ENCODE data around the gene XPC.

DNA sequence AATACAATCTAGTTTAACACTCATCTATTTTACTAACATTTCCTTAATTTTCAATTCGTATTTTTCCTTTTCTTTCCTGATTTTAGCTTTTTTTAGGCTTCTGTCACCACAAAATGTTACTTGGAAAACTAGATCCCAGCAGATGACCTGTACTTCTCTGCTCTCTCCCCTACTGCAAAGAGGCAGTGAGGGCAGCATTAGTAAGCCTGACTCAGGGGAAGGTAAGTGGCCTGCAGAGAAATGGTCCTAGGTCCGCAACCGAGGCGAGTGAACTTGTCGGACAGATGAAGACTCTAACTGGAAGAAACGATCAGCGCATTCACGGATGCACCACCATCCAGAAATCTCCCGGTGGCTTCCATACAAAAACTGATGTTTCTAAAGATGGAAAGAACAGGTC lies 33.2 kb downstream of the XPC start:
- TF ChIP-seq, protein P1, sequence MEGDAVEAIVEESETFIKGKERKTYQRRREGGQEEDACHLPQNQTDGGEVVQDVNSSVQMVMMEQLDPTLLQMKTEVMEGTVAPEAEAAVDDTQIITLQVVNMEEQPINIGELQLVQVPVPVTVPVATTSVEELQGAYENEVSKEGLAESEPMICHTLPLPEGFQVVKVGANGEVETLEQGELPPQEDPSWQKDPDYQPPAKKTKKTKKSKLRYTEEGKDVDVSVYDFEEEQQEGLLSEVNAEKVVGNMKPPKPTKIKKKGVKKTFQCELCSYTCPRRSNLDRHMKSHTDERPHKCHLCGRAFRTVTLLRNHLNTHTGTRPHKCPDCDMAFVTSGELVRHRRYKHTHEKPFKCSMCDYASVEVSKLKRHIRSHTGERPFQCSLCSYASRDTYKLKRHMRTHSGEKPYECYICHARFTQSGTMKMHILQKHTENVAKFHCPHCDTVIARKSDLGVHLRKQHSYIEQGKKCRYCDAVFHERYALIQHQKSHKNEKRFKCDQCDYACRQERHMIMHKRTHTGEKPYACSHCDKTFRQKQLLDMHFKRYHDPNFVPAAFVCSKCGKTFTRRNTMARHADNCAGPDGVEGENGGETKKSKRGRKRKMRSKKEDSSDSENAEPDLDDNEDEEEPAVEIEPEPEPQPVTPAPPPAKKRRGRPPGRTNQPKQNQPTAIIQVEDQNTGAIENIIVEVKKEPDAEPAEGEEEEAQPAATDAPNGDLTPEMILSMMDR (IDR thresholded peaks at IDR 0.05) = no peak
- no peak for TF ChIP-seq POLR2A (IDR thresholded peaks at IDR 0.05)
